GM18498 (cell line): ENCODE results near the gene RAB11FIP4.

Experiments
- ATAC-seq: cut with Tn5 transposase; IDR thresholded peaks from one replicate; pipeline ENCODE4 v1.9.1; 2021; ENCODE audit warnings: mild to moderate bottlenecking, moderate library complexity; ENCODE audit not compliant: unreplicated experiment

Gene RAB11FIP4

DNA sequence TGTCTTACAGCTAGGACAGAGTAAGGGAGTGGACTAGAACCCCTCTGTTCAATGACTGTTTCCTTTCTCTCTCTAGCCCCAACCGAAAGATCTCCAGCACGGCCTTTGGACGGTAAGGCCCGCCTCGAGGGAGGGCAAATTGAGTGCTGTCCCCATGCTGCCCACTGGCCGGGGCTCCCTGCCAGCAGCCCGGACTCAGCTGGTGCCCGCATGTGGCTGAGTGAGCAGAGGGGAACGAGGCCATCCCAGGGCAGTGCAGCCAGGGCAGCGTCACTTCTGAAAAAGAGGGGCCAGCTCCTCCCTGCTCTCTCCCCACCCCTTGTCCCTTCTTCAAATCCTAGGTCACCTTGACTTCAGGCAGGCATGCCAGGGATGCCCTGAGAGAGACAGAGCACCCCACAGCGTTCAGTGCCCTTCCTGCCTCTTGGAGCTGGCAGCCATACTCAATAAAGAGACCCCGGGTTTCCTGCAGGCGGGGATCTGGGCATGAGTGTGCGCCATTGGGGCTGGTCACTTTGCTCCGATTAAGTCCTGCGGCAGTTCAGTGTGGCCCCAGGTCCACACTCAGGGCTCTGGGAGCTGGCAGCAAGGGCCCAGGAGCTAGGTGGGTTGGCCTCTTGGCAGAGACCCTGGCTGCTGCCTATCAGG is 130.9 kb downstream of the RAB11FIP4 start:
- ATAC-seq, result no peak

DNA sequence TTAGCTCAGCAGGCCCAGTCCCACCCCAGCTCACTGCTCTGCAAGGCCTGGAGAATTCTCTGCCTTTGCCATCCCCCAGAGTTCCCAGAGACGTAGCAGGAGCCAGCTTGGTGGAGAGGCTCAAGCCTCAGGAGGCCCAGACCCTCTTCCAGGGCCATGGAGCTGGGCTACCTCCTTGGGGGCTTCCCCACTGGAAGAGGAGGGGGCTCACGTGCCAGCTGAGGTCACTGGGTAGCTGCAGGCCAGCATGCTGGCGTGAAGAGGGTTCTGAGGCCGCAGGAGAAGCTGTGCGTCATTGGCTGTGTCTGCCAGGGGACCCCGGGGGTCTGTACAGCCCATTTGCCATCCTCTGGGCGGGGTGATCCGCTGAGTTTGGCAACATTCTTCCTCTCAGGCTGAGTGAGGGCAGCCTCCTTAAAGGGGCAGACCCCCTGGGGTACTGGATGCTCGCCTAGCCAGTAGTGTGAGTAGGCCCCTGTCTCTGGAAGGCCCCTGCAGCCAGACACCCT is 131.6 kb downstream of the RAB11FIP4 start:
- no peak for ATAC-seq

DNA sequence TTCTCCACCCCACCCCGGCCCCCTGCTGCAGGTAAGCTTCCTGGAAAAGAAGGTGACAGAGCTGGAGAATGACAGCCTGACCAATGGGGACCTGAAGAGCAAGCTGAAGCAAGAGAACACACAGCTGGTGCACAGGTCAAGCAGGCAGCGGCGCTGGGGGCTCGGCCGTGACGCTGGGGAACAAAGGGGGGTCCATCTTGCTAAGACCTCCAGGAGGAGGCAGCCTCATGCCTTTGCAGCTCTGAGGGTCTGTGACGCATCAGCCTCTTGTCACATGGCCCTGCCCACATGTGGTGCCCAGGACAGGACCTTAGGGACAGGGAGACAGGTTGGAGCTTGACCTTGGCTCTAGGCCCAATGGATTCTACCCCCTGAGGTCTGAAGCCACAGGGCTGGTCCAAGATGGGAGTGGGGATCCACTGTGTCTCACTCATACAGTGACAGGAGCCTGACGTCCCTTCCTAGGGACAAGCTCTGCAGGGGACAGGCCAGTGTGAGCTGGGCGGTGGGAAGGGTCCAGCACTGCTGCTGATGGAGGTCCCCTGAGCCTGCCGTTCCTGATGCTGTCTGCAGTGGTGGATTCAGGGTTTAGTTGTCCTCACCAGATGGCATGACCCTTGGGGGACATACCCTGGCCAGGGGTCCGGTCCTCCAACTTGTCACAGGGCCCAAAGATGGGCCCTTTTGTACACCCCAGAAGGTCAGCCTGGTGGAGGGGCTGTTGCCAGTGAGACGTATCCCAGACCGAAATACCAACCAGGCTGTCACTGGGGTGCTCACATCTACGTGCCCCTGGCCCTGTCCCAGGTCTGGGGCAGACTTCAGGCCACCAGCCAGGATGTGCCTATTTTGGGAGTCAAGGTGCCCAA is 132.6 kb downstream of the RAB11FIP4 start:
- no peak for ATAC-seq

GRCh38 chr17:31524926-31525800 is 133.7 kb downstream of the RAB11FIP4 start:
- ATAC-seq, result peak; percentile 46

DNA sequence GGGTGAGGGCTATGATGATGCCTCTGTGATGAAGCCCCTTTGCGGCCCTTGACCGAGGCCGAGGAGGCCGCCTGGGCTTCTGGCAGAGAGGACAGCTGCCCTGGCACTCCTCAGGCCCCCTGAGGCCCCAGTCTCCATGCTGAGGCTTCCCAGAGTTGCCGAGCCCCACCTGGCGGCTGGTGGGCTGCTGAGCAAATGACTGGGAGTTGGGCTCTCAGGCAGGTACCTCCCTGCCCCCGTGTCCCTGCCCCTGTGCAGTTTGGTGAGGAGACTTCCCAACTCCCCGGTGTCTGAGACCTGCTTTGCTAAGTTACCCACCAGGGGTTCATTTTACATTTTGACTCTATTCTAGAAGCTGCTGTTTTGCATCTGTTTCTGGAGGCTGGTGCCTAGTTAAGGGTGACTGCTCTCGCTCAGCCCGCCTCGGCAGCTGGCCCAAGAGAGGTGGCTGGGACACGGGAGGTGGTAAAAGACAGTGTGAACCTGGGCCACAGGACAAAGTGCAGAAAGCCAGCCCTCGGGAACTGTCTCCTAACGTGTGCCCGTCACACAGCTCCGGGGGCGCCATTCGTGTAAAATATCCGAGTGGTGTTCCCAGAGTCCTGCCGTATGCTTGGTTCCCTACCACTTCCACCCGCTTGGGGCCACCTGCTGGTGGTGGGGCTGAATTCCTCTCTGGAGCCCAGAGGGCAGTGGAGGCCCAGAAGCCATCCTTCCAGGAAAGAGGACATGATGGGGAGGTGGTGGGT is 134.5 kb downstream of the RAB11FIP4 start:
- peak; percentile 24 for ATAC-seq

DNA sequence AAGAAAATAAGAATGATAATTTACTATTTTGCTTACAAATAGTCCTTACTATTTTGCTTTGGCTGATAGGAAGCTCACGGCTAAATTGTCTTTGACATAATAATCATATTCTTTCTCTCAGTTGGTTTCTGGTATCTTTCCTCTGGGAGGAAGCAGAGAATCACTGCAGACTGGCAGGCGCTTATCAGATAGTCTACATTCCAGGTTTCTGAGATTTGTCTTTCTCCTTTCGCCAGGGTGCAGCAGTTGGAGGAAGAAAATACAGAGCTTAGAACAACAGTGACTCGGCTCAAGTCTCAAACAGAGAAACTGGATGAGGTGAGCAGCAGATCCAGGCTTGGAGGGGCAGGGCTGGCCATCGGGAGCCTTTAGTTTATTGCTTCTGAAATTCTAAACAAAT is 136.1 kb downstream of the RAB11FIP4 start:
- ATAC-seq, result no peak

DNA sequence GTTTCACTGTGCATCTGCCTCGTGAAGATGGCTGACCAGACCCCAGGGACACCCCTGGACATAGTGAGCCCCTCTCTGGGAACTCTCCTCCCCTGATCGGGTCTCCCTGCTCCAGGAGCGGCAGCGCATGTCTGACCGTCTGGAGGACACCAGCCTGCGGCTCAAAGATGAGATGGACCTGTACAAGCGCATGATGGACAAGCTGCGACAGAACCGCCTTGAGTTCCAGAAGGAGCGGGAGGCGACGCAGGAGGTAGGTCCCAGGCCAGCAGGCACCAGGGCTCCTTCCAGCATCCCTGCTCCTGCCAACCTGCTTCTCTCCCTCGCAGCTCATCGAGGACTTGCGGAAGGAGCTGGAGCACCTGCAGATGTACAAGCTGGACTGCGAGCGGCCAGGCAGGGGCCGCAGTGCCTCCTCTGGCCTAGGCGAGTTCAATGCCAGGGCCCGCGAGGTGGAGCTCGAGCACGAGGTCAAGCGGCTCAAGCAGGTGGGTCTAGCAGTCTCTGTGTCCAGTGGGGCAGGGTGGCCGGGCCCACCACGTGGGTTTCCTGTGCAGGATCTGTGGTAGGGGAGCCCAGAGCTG is 136.9 kb downstream of the RAB11FIP4 start:
- ATAC-seq, result no peak

- no peak for ATAC-seq
These were observed 138.4 kb downstream of the RAB11FIP4 start for GRCh38 chr17:31529841-31530251.

- ATAC-seq, result no peak
These were observed 139.0 kb downstream of the RAB11FIP4 start for GRCh38 chr17:31530391-31530985.

DNA sequence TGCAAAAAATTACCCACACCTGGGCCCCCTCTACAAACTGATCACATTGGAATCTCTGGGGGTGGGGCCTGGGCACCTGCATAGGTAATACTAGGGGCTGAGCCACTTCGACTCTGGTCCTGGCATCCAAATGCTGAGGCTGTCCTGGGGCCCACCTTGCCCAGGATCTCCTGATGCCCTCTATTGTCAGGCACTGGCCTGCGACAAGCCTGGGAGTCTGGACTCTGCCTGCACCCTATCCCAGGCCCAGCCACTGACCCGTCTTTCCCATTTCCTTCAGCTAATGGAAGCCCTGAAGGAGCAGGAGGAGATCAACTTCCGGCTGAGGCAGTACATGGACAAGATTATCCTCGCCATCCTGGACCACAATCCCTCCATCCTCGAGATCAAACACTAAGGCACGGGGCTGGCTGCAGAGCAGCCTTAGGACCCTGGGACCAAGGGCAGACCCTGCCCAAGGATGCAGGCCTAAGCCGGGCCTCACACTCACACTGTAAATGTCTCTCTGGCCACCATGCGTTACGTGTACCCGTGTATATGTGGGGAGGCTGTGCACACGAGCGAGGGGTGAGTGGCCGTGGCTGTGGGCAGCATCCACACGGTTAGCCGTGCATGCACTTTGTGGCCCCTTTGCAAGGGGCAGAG is 140.0 kb downstream of the RAB11FIP4 start:
- no peak for ATAC-seq

DNA sequence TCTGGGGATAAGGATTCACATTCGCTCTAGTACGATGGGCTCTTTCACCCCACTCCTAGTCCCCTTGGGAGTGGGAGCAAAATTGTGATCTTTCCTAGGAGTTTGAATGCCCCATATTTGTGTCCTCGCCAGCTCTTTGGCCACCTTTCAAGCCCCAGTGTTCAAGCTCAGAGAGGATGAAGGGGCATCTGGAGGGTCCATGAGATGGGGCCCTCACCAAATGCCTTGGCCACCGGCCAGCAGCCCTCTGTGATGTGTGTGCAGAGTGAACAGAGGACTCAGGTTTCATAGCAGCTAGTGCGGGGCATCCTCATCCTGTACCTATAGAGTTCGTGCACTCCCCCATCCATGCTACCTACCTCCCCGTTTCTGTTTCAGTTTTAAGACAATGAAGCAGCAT is 140.6 kb downstream of the RAB11FIP4 start:
- no peak for ATAC-seq

DNA sequence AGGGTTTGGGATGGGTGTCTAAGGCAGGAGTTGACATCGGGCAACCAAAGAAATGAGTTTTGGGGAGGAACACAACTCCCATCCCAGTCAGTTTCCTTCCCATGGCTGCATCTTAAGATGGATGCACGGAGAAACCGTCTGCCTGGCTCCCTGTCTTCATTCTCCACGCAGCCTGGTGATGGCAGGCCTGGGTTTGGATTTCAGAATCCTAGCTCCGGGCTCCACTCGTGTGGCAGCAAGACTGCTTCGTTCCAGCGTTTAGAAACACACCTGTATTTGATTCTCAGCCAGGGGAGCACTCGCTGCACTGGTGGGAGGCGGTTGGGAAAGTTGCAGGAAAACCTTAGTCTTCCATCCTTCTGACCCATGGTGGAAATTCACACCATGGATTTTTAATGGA is 141.1 kb downstream of the RAB11FIP4 start:
- ATAC-seq, result no peak

DNA sequence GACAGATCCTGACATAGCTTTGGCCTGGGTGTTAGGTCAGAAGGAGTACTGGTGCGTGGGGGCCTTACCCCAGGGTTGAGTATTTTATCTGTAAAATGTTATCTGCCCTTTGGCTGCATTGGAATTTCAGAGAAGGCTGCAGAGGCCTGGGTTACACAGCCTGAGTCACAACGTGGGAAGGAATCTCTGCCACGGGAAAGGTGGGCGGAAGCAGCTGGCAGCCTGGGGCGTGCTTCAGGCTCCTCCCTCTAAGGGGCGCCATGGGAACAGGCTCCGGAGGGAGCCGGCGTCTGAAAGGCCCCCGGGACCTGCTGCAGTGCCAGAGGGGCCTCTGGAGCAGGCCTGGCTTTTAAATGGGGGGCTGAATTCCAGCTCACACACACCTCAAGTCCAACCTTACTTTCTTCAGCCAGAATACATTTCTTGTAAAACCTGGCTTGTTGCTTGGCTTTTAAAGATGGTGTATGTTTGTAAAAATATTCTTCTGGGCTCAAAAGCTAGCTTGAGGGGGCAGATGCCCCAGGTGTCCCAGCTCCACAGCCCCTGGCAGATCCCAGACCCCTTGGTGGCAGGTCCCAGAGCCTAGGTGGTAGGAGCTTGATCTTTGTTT is 142.2 kb downstream of the RAB11FIP4 start:
- ATAC-seq, result no peak

DNA sequence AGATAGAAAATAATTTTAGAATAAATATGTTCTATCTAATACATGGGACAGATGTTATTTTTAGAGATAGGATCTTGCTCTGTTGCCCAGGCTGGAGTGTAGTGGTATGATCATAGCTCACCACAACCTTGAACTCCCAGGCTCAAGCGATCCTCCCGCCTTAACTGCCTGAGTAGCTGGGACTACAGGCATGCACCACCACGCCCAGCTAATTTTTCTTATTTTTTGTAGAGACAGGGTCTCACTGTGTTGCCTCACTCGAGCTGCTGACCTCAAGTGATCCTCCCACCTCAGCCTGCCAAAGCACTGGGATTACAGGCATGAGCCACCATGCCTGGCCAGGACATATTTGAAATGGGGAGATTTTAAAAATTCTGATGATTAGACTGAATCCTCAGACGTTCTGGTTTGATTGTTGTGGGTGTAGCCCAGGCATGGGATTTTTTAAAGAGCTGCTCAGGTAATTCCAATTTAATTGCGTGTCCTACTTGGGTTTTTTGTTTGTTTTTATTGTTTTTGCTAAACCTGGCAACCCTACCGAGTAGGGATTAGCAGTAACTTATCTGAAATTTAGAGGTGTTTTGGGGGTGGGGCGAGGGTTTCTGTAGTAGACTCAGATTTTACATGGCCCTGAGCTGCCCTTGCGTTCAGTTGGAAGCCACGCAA is 142.9 kb downstream of the RAB11FIP4 start:
- ATAC-seq, result no peak

GRCh38 chr17:31535581-31535981 is 144.1 kb downstream of the RAB11FIP4 start:
- ATAC-seq, result peak; percentile 83

DNA sequence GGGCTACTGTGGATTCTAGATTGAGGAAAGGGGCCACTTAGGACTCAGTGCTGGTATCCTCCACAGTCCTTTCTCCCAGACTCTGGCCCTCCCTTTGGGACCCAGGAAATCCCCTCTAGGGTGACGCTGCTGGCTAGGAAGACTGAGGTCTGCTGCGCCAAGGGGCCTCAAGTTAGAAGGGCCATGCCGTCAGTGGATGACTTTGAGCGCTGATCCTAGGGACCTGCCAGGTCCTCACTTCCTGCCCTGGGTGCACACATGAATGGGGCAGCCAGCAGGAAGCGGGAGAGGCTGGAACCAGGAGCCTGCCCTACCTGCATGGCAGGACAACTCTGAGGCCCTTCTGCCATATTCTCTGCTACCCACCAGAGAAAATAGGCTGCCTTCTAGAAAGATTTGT is 145.0 kb downstream of the RAB11FIP4 start:
- ATAC-seq, result no peak

DNA sequence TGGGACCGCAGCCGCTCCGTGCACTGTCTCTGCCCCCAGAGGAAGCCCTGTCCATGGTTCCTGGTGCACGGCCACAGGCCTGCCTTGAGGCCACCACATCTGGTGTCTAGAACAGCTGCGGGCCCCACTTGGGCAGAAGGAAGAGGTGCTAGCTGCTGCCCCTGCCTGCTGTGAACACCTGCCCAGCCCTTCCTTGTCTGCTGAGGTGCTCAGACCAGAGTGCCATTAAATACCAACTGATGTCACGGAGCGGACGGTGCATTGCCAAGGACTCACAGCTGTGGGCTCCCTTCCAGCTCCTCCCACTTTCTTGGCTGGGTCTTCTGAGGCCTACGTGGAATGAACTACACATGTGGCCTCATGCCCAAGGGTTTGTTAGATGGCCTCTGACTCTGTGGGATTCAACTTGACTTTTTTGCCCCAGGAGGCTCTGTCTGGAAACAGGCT is 146.1 kb downstream of the RAB11FIP4 start:
- no peak for ATAC-seq

GRCh38 chr17:31538080-31538762 is 146.7 kb downstream of the RAB11FIP4 start:
- peak; percentile 66 for ATAC-seq
